ENCODE data around the gene SPATA6. TPM values are rescaled to one million over a fixed set of nuclear protein-coding genes. Genes with fewer than 3 reads are reported as not detected.
"Not testable (repeated sequence)": the region's sequence is repeated elsewhere in the genome, so short reads cannot be mapped to it uniquely, and the experiment has no call there.

Gene SPATA6
- total RNA-seq, 1 donor from 2014 or later = 1.8 TPM

DNA sequence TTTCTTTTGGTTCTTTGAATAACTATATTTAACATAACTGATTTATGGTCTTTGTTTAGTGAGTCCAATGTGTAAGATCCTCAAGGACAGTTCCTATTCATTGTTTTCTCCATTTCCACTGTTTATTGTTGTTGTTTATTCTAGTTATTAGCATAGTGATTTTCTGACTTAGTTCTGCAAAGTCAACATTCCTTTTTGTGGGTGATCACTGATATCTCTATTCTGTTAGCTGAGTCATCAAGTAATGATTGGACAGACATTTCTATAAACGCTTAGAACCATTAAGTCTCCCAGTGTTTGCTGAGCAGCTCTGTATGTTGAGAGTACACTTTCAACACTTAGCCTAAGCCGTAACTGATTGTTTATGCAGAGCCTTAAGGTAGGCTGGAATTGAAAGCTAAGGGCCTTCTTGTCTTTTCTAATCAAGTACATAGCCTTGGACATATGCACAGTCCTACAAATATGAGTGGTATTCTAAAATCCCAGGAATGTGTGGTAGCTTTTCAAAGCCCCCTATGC lies 162.4 kb downstream of the SPATA6 start:
- TF ChIP-seq, protein P1, sequence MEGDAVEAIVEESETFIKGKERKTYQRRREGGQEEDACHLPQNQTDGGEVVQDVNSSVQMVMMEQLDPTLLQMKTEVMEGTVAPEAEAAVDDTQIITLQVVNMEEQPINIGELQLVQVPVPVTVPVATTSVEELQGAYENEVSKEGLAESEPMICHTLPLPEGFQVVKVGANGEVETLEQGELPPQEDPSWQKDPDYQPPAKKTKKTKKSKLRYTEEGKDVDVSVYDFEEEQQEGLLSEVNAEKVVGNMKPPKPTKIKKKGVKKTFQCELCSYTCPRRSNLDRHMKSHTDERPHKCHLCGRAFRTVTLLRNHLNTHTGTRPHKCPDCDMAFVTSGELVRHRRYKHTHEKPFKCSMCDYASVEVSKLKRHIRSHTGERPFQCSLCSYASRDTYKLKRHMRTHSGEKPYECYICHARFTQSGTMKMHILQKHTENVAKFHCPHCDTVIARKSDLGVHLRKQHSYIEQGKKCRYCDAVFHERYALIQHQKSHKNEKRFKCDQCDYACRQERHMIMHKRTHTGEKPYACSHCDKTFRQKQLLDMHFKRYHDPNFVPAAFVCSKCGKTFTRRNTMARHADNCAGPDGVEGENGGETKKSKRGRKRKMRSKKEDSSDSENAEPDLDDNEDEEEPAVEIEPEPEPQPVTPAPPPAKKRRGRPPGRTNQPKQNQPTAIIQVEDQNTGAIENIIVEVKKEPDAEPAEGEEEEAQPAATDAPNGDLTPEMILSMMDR (conservative IDR thresholded peaks at IDR 0.05; ENCODE audit: low read depth, low read length) = no peak
- H3K4me3 ChIP-seq (ENCODE audit: low read depth, low read length) = no peak overlapping the region
- DNase-seq (ENCODE audit: low read depth) = no peak

- TF ChIP-seq, protein P1 (conservative IDR thresholded peaks at IDR 0.05; ENCODE audit: low read depth, low read length) = no peak
- H3K4me3 ChIP-seq (ENCODE audit: low read depth, low read length) = no peak overlapping the region
Measured at GRCh38 chr1:48302652-48303051, 169.4 kb downstream of the SPATA6 start.

GRCh38 chr1:48294656-48295055 lies 177.3 kb downstream of the SPATA6 start:
- no peak overlapping the region for H3K4me3 ChIP-seq (ENCODE audit: low read depth, low read length)
- no peak for DNase-seq (ENCODE audit: low read depth)
- TF ChIP-seq, protein P1 (conservative IDR thresholded peaks at IDR 0.05; ENCODE audit: low read depth, low read length) = no peak

More at GRCh38 chr1:48302652-48303051, 169.4 kb downstream of the SPATA6 start:
- no peak for DNase-seq (ENCODE audit: low read depth)

- DNase-seq (ENCODE audit: low read depth); H3K4me3 ChIP-seq (ENCODE audit: low read depth, low read length): not testable (repeated sequence)
Measured at GRCh38 chr1:48294094-48294493, 177.9 kb downstream of the SPATA6 start.

DNA sequence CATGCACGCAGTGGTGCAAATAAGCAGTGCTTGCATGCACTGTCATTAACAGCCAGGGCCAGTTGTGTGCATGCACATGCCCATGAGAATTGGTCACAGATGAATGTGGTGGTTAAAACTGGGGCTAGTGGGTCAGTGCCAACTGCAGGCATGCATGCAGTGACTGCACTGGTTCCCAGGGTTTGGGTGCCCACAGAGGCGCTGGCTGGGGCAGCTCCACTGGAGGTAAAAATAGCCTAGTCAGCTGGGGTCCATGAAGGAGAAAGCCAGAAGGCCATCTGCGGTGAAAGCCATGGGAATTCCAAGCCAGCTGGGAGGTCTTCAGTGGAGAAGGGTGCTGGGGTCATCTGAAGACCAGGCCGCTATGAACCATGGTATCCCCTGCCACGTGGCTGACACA lies 179.3 kb downstream of the SPATA6 start:
- TF ChIP-seq, protein P1 (conservative IDR thresholded peaks at IDR 0.05; ENCODE audit: low read depth, low read length) = no peak
- no peak for DNase-seq (ENCODE audit: low read depth)

DNA sequence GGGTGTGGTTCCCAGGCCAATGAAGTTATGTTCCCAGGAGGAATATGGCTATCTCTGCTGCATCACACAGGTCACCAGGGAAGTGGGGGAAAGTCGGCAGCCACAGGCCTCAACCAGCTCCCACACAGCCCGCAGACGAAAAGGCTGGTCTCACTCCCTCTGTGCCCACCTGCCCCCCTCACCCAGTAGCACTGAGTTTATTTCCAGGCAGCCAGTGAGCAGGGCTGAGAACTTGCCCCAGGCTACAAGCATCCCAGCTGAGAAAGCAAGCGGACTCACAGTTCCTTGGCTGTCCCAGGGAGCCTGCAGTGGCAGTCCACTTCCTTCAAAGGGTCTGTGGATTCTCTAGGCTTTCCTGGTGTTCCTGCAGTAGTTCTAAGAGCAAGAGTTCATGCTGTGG lies 180.6 kb downstream of the SPATA6 start:
- no peak for DNase-seq (ENCODE audit: low read depth)
- H3K4me3 ChIP-seq (ENCODE audit: low read depth, low read length) = no peak overlapping the region
- TF ChIP-seq, protein P1 (conservative IDR thresholded peaks at IDR 0.05; ENCODE audit: low read depth, low read length) = no peak

More for the DNA sequence above, 179.3 kb downstream of the SPATA6 start:
- no peak overlapping the region for H3K4me3 ChIP-seq (ENCODE audit: low read depth, low read length)

DNA sequence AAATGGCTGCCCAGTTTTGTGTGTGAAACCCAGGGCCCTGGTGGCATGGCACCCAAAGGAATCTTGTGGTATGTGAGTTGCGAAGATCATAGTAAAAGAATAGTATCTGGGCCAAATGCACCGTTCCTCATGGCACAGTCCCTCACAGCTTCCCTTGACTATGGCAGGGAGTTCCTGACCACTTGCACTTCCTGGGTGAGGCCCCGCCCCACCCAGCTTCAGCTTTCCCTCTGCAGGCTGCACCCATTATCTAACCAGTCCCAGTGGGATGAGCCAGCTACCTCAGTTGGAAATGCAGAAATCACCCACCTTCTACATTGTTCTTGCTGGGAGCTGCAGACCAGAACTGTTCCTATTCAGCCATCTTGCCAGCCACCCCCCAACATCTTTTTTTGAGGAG lies 186.5 kb downstream of the SPATA6 start:
- TF ChIP-seq, protein P1 (conservative IDR thresholded peaks at IDR 0.05; ENCODE audit: low read depth, low read length) = no peak
- H3K4me3 ChIP-seq (ENCODE audit: low read depth, low read length) = no peak overlapping the region
- no peak for DNase-seq (ENCODE audit: low read depth)

- not testable (repeated sequence) for H3K4me3 ChIP-seq (ENCODE audit: low read depth, low read length); DNase-seq (ENCODE audit: low read depth)
Measured at GRCh38 chr1:48284696-48285420, 187.1 kb downstream of the SPATA6 start.

- DNase-seq (ENCODE audit: low read depth); H3K4me3 ChIP-seq (ENCODE audit: low read depth, low read length): not testable (repeated sequence)
Measured at GRCh38 chr1:48282329-48282728, 189.7 kb downstream of the SPATA6 start.

- DNase-seq (ENCODE audit: low read depth); H3K4me3 ChIP-seq (ENCODE audit: low read depth, low read length): not testable (repeated sequence)
Measured at GRCh38 chr1:48277437-48277836, 194.6 kb downstream of the SPATA6 start.
